Panc1 (cell line): Measurements from ENCODE around the gene ELOVL1. TPM values are rescaled to one million over a fixed set of nuclear protein-coding genes. Genes with fewer than 3 reads are reported as not detected.

ENCODE experiments used
- ATAC-seq: fragments of 200-7000 bp; cut with Tn5 transposase; 2 replicates; pipeline ENCODE4 v1.9.1; 2020; ENCODE audit warnings: mild to moderate bottlenecking, moderate library complexity
- BruUV-seq: library from RNA; stranded (reverse); fragments of 400-500 nt; replicated peaks from 2 replicates; lab custom pipeline; 2021; lab: Mats Ljungman, UMichigan
- CTCF ChIA-PET: fragments of 300-600 bp; sonication (Branson Sonifier 250); formaldehyde crosslinking; loops from one replicate; lab custom pipeline; 2022; ENCODE audit warnings: antibody characterized with exemption; lab: Charles Lee
- POLR2A ChIA-PET: fragments of 300-600 bp; sonication (Branson Sonifier 250); formaldehyde crosslinking; loops from one replicate; lab custom pipeline; 2022; ENCODE audit warnings: antibody characterized with exemption; lab: Charles Lee
- DNase-seq: peaks from one replicate; pipeline ENCODE4 v3.0.0-alpha.2; 2010; ENCODE audit warnings: low read depth, low spot score
- H3K27ac ChIP-seq: 2 replicates; pipeline ENCODE4 v1.5.1; 2011; ENCODE audit warnings: mild to moderate bottlenecking, low read length, inconsistent platforms
- H3K27me3 ChIP-seq: fragments of 200-500 bp; sonication (Bioruptor generic); 2 replicates; pipeline ENCODE4 v1.6.0; 2014; ENCODE audit warnings: low read length, inconsistent platforms; ENCODE audit not compliant: control insufficient read depth, insufficient read depth
- H3K36me3 ChIP-seq: fragments of 200-500 bp; sonication (Bioruptor generic); 2 replicates; pipeline ENCODE4 v1.5.1; 2014; ENCODE audit warnings: inconsistent platforms, mild to moderate bottlenecking, low read length, moderate library complexity; ENCODE audit not compliant: control insufficient read depth, insufficient read depth
- H3K4me1 ChIP-seq: 2 replicates; pipeline ENCODE4 v1.5.1; 2011; ENCODE audit warnings: inconsistent platforms, mild to moderate bottlenecking, low read length, moderate library complexity; ENCODE audit not compliant: control insufficient read depth, insufficient read depth
- H3K4me3 ChIP-seq, 2 experiments: 2 replicates each; pipeline ENCODE4 v1.5.1; 2011 to 2012; ENCODE audit warnings: low read depth in 2 of 2, low read length in 2 of 2, mild to moderate bottlenecking in 2 of 2, inconsistent platforms in 1 of 2, moderate library complexity in 1 of 2
- H3K9me3 ChIP-seq: fragments of 200-500 bp; sonication (Bioruptor generic); 2 replicates; pipeline ENCODE4 v1.5.1; 2014; ENCODE audit warnings: low read depth, mild to moderate bottlenecking, inconsistent platforms, low read length, moderate library complexity; ENCODE audit not compliant: control insufficient read depth, insufficient read depth
- POLR2AphosphoS5 ChIP-seq: IDR thresholded peaks from 2 replicates; pipeline ENCODE4 v1.6.1; 2012; ENCODE audit warnings: mild to moderate bottlenecking, low read depth, low read length, moderate library complexity
- SIN3A ChIP-seq: IDR thresholded peaks from 2 replicates; pipeline ENCODE4 v1.6.1; 2012; ENCODE audit warnings: low read depth, mild to moderate bottlenecking, low read length, moderate library complexity, borderline replicate concordance; ENCODE audit not compliant: insufficient read depth
- TCF7L2 ChIP-seq: IDR thresholded peaks from 2 replicates; pipeline ENCODE4 v1.6.1; 2011; ENCODE audit warnings: mild to moderate bottlenecking, low read depth, low read length, inconsistent platforms
- in situ Hi-C: cut with HindIII; loops from 2 replicates; pipeline ENCODE4 v1.10.0; 2016; ENCODE audit warnings: low sequenced_read_pairs, low pct_unique_long_range_greater_than_20kb
- intact Hi-C: fragments of 100-400 bp; cut with micrococcal nuclease; formaldehyde crosslinking; loops from one replicate; pipeline ENCODE4 v1.10.0; 2022; ENCODE audit not compliant: unreplicated experiment
- total RNA-seq: library from RNA; stranded (reverse); gene quantifications from one replicate; pipeline ENCODE4 v1.2.1, GENCODE V29; 2021; ENCODE audit not compliant: unreplicated experiment
- TF ChIP-seq, protein P1 (sequence below): fragments of 450-650 bp; IDR thresholded peaks from 2 replicates; pipeline ENCODE4 v1.5.1; 2017; ENCODE audit warnings: mild to moderate bottlenecking
- TF ChIP-seq, protein P2 (sequence below), 2 experiments: IDR thresholded peaks; 2 replicates each; pipeline ENCODE4 v1.6.1; 2011 to 2012; ENCODE audit warnings: low read depth in 2 of 2, control low read depth in 1 of 2, low read length in 1 of 2, mild to moderate bottlenecking in 1 of 2, moderate library complexity in 1 of 2; ENCODE audit not compliant: insufficient read depth in 1 of 2

ELOVL1 gene
- total RNA-seq, 1 experiment from 2014 or later: 105 TPM

DNA sequence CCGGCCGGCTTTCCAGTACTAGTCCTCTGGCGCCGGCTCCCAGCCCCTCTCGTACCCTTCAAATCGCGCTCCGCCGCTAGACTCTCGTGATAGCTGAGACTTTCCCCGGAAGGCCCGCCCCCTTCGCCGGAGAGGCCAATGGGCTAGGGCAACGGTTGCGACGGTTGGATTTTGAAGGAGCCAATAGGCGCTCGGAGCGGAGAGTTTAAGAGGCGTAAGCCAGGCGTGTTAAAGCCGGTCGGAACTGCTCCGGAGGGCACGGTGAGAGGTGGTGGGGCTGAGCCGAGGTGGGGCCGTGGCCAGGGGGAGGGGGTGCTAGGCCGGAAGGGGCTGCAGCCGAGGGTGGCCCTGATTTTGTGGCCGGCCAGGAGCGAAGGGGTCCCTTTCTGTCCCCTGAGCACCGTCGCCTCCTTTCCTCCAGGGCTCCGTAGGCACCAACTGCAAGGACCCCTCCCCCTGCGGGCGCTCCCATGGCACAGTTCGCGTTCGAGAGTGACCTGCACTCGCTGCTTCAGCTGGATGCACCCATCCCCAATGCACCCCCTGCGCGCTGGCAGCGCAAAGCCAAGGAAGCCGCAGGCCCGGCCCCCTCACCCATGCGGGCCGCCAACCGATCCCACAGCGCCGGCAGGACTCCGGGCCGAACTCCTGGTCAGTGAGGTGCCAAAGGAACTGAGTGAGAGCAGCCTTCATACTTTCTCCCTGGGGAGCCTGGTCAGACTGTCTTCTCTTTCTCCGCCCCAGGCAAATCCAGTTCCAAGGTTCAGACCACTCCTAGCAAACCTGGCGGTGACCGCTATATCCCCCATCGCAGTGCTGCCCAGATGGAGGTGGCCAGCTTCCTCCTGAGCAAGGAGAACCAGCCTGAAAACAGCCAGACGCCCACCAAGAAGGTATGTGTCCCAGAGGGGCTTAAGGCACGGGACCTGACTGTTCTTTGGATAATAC lies 8.8 kb downstream of the ELOVL1 start, which contains the start of gene CDC20:
Gene CDC20, plus strand, starts transcription at position 236 of the 948 bp plus-strand sequence. Its CDS starts 235 bp downstream, at position 471.
- DNase-seq (peak; percentile 93), ATAC-seq (peak; percentile 95)
- Histone ChIP-seq H3K27ac (peak within 1 kb of the TSS; percentile 100), H3K4me1 (peaks cover 28% of the 10 kb centered on the region), H3K9me3 (no peaks in the 10 kb centered on the region), H3K36me3 (peaks cover 12% of the 10 kb centered on the region), H3K27me3 (no peaks in the 10 kb centered on the region), H3K4me3 (peak within 1 kb of the TSS; percentile 90 to 95)
- in situ Hi-C loops: no loop called here
- TF ChIP-seq, protein P1, sequence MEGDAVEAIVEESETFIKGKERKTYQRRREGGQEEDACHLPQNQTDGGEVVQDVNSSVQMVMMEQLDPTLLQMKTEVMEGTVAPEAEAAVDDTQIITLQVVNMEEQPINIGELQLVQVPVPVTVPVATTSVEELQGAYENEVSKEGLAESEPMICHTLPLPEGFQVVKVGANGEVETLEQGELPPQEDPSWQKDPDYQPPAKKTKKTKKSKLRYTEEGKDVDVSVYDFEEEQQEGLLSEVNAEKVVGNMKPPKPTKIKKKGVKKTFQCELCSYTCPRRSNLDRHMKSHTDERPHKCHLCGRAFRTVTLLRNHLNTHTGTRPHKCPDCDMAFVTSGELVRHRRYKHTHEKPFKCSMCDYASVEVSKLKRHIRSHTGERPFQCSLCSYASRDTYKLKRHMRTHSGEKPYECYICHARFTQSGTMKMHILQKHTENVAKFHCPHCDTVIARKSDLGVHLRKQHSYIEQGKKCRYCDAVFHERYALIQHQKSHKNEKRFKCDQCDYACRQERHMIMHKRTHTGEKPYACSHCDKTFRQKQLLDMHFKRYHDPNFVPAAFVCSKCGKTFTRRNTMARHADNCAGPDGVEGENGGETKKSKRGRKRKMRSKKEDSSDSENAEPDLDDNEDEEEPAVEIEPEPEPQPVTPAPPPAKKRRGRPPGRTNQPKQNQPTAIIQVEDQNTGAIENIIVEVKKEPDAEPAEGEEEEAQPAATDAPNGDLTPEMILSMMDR: no peak
- TF ChIP-seq, protein P2, sequence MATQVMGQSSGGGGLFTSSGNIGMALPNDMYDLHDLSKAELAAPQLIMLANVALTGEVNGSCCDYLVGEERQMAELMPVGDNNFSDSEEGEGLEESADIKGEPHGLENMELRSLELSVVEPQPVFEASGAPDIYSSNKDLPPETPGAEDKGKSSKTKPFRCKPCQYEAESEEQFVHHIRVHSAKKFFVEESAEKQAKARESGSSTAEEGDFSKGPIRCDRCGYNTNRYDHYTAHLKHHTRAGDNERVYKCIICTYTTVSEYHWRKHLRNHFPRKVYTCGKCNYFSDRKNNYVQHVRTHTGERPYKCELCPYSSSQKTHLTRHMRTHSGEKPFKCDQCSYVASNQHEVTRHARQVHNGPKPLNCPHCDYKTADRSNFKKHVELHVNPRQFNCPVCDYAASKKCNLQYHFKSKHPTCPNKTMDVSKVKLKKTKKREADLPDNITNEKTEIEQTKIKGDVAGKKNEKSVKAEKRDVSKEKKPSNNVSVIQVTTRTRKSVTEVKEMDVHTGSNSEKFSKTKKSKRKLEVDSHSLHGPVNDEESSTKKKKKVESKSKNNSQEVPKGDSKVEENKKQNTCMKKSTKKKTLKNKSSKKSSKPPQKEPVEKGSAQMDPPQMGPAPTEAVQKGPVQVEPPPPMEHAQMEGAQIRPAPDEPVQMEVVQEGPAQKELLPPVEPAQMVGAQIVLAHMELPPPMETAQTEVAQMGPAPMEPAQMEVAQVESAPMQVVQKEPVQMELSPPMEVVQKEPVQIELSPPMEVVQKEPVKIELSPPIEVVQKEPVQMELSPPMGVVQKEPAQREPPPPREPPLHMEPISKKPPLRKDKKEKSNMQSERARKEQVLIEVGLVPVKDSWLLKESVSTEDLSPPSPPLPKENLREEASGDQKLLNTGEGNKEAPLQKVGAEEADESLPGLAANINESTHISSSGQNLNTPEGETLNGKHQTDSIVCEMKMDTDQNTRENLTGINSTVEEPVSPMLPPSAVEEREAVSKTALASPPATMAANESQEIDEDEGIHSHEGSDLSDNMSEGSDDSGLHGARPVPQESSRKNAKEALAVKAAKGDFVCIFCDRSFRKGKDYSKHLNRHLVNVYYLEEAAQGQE (IDR thresholded peaks at IDR 0.05; ENCODE audit: insufficient read depth in 1 of 2, low read depth in 2 of 2, low read length in 1 of 2): 0 out of 4 replicates have a peak, but pooled peaks of 1 of the 2 experiments have one; percentile 14
- TF ChIP-seq POLR2AphosphoS5: peak; percentile 92
- TF ChIP-seq TCF7L2: no peak
- peak; percentile 100 for TF ChIP-seq SIN3A
- ChIA-PET CTCF (no interaction called here), POLR2A (interaction anchor here (1.4 kb wide), 1 partner anchor 10 kb away, joined by 3 read pairs; no protein-coding TSS in a partner anchor)
- BruUV-seq: no TSS peak
- intact Hi-C loops: loop anchor here (5.0 kb wide), 1 partner anchor 122 kb away; no protein-coding TSS in a partner anchor

DNA sequence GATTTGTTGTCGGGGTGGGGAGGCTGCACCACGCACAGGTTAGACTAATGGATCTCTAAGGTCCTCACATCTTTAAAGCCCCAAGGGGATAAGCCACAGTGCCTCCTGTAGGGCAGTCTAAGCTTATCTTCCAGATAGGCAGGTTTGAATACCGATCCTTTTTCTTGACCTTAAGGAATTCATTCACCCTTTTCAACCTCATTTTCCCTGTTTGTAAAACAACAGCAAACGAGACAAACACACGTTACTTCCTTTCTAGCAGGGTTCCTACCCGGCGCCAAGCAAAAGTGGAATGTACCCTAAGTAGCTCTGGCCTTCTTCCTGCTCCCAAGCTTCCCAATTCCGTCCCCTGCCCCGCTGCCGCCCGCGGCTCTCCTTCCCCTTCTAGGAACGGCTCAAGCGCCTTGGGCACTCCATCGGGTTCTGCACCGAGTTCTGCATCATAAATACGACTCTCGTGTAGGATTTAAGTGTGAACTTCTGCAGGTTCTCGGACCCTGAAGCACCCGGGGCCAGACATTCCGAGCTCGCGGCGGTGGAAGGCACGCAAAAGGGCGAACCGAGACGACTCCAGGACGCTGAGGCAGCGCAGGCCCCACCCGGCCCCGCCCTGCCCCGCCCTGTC lies 9.6 kb downstream of the ELOVL1 start:
- Histone ChIP-seq H3K4me1 (peaks cover 28% of the 10 kb centered on the region), H3K27ac (peak overlapping the region; percentile 100), H3K4me3 (peak overlapping the region; percentile 90 to 95), H3K27me3 (no peaks in the 10 kb centered on the region), H3K36me3 (peaks cover 12% of the 10 kb centered on the region), H3K9me3 (no peaks in the 10 kb centered on the region)
- in situ Hi-C loops (no loop called here), intact Hi-C loops (loop anchor here (5.0 kb wide), 1 partner anchor 121 kb away; no protein-coding TSS in a partner anchor)
- ChIA-PET CTCF (interaction anchor here (0.5 to 1.0 kb wide), 3 partner anchors 8 to 132 kb away, joined by 3 to 13 read pairs (median 4); no protein-coding TSS in a partner anchor), POLR2A (interaction anchor here (0.6 to 1.4 kb wide), 2 partner anchors 10 to 196 kb away, joined by 3 to 4 read pairs; no protein-coding TSS in a partner anchor)
- TF ChIP-seq, protein P2 (IDR thresholded peaks at IDR 0.05; ENCODE audit: insufficient read depth in 1 of 2, low read depth in 2 of 2, low read length in 1 of 2): no peak
- TF ChIP-seq POLR2AphosphoS5 (peak; percentile 93), TCF7L2 (no peak)
- TSS peak; percentile 80 for BruUV-seq
- ATAC-seq (peak; percentile 8), DNase-seq (no peak)
